Tibial nerve (tissue), 4 donors: ENCODE measurements around the gene MSH5. TPM values are rescaled to one million over a fixed set of nuclear protein-coding genes. Genes with fewer than 3 reads are reported as not detected.

ENCODE experiments used
- DNase-seq, 2 donors: peaks; one replicate each; pipeline ENCODE4 v3.0.0-alpha.2; 2019; ENCODE audit warnings: low spot score in 2 of 2
- H3K27ac ChIP-seq, 4 donors: fragments of 200-600 bp; sonication (generic) in 3 of 4; one replicate each; pipeline ENCODE4 v1.5.1; 2017 to 2019; ENCODE audit warnings: mild to moderate bottlenecking in 1 of 4
- H3K27me3 ChIP-seq, 2 donors: fragments of 200-600 bp; sonication (generic) in 1 of 2; one replicate each; pipeline versions ENCODE4 v1.5.1 to v1.6.0; 2017 to 2019
- H3K36me3 ChIP-seq, 3 donors: fragments of 200-600 bp; sonication (generic); one replicate each; pipeline ENCODE4 v1.5.1; 2018 to 2019
- H3K4me1 ChIP-seq, 4 donors: fragments of 200-600 bp; sonication (generic) in 3 of 4; one replicate each; pipeline ENCODE4 v1.5.1; 2017 to 2019
- H3K4me3 ChIP-seq, 4 donors: fragments of 200-600 bp; sonication (generic) in 3 of 4; one replicate each; pipeline ENCODE4 v1.5.1; 2017 to 2019; ENCODE audit warnings: mild to moderate bottlenecking in 1 of 4, moderate library complexity in 1 of 4
- H3K9me3 ChIP-seq, 4 donors: fragments of 200-600 bp; sonication (generic) in 3 of 4; one replicate each; pipeline ENCODE4 v1.5.1; 2017 to 2019
- EP300 ChIP-seq, 2 donors: sonication (generic); formaldehyde crosslinking; IDR thresholded peaks; one replicate each; pipeline ENCODE4 v1.6.1; 2017; ENCODE audit warnings: antibody characterized with exemption in 2 of 2, mild to moderate bottlenecking in 1 of 2
- POLR2A ChIP-seq, 2 donors: fragments of 450-650 bp; IDR thresholded peaks; one replicate each; pipeline ENCODE4 v1.6.1; 2017; ENCODE audit warnings: antibody characterized with exemption in 2 of 2, mild to moderate bottlenecking in 2 of 2, moderate library complexity in 2 of 2
- WGBS, 2 donors: methylation state at CpG; one replicate each; pipeline ENCODE4 v1.1.5; 2018; 5-methylcytosine and 5-hydroxymethylcytosine counted together
- total RNA-seq, 4 donors: library from RNA; depleted of rRNA; stranded (reverse); fragments of >200 nt; gene quantifications; one replicate each; pipeline ENCODE4 v1.1.0, GENCODE V29; 2016
- TF ChIP-seq, protein P1 (sequence below), 5 experiments: fragments of 200-600 bp in 3 of 5; fragments of 450-650 bp in 2 of 5; sonication (generic) in 3 of 5; IDR thresholded peaks; one replicate each; pipeline ENCODE4 v1.5.1; 2016 to 2019; ENCODE audit warnings: antibody characterized with exemption in 5 of 5, mild to moderate bottlenecking in 3 of 5, moderate library complexity in 2 of 5

Gene MSH5
- total RNA-seq, 4 donors from 2014 or later = 12.2 to 25.5 (median 18.4) TPM

DNA sequence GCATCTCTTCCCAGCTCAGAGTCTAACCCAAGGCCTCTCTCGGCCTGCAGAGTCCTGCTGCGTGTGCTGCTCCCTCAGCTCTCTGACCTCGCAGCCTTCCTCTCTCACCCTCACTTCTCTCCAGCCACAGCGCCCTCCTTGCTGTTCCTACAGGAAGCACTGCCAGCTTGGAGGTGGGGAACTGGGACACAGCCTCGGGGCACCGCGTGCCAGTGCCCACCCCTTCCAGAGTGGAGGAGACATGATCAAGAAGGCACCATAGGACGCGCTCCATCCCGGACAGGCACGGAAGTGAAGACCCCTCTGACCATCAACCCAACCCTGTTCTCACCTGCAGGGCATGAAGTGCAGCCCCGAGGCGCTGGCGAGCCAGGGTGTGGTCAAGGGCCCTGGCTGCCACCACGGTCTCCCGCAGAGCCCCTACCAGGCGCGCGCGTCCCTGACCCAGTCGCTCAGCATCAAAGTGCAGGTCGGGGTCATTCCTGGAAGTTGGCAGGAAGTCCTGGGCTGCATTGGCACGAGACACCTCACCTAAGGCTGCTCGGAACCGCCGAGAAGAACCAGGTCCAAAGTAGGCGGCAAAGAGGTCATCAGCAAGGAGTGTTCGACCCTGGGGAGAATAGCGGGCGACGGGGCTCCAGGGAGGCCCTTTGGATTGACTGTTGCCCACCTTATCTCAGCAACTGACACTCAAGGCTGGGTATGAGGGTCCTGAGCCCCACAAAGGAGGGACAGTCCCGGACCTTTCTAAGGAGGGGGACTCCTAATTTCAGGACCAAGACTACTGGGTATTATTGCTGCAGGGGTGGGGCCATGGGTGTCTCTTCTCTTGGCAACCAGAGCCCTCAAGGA is 36.1 kb downstream of the MSH5 start:
- Histone ChIP-seq H3K4me3 (no peak overlapping the region), H3K36me3 (peaks cover 0 to 32% (median 15%) of the 10 kb centered on the region in 3 donors), H3K27me3 (no peaks in the 10 kb centered on the region), H3K4me1 (peaks cover 0 to 10% (median 9%) of the 10 kb centered on the region in 4 donors), H3K9me3 (no peaks in the 10 kb centered on the region), H3K27ac (peak overlapping the region in 1 of 4 donors; percentile 32)
- no peak for DNase-seq
- 86 to 91% methylated on average over 25 to 31 of the region's 32 CpGs for WGBS, 2 donors
- TF ChIP-seq, protein P1, sequence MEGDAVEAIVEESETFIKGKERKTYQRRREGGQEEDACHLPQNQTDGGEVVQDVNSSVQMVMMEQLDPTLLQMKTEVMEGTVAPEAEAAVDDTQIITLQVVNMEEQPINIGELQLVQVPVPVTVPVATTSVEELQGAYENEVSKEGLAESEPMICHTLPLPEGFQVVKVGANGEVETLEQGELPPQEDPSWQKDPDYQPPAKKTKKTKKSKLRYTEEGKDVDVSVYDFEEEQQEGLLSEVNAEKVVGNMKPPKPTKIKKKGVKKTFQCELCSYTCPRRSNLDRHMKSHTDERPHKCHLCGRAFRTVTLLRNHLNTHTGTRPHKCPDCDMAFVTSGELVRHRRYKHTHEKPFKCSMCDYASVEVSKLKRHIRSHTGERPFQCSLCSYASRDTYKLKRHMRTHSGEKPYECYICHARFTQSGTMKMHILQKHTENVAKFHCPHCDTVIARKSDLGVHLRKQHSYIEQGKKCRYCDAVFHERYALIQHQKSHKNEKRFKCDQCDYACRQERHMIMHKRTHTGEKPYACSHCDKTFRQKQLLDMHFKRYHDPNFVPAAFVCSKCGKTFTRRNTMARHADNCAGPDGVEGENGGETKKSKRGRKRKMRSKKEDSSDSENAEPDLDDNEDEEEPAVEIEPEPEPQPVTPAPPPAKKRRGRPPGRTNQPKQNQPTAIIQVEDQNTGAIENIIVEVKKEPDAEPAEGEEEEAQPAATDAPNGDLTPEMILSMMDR (IDR thresholded peaks at IDR 0.05) = no peak
- TF ChIP-seq EP300 (IDR thresholded peaks at IDR 0.05) = no peak
- TF ChIP-seq POLR2A (IDR thresholded peaks at IDR 0.05) = no peak

DNA sequence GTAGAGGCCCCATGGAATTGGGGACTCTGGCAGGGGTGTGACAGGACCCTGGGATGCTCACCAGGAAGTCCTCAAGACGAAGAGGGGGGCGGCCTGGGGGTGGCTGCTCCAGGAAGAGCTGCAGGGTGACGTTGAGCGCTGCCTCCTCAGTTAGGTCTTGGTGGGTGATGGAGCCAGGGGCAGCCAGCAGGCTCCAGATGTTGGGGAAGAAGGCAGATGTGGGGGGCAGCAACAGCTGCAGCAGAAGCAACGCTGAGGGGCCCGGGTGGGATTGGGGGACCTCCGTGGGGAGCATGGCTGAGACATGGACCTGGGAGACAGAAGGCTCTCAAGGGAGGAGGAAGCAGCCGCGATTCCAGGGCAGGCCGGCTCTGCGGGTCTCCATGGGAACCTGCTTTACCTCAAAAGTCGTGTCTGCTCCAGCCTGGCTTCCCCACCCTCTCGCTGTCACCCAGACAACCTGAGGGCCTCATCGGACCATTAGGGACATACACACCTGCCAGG is 36.7 kb downstream of the MSH5 start:
- 46 to 52% methylated on average over 10 to 14 of the region's 14 CpGs for WGBS, 2 donors
- Histone ChIP-seq H3K4me3 (no peak overlapping the region), H3K9me3 (no peaks in the 10 kb centered on the region), H3K27me3 (no peaks in the 10 kb centered on the region), H3K4me1 (peaks cover 0 to 10% (median 9%) of the 10 kb centered on the region in 4 donors), H3K36me3 (peaks cover 0 to 39% (median 19%) of the 10 kb centered on the region in 3 donors), H3K27ac (peak overlapping the region in 2 of 4 donors; percentile 5 to 32)
- TF ChIP-seq, protein P1 (IDR thresholded peaks at IDR 0.05) = no peak
- TF ChIP-seq POLR2A (IDR thresholded peaks at IDR 0.05) (no peak), EP300 (IDR thresholded peaks at IDR 0.05) (no peak)
- DNase-seq = no peak

DNA sequence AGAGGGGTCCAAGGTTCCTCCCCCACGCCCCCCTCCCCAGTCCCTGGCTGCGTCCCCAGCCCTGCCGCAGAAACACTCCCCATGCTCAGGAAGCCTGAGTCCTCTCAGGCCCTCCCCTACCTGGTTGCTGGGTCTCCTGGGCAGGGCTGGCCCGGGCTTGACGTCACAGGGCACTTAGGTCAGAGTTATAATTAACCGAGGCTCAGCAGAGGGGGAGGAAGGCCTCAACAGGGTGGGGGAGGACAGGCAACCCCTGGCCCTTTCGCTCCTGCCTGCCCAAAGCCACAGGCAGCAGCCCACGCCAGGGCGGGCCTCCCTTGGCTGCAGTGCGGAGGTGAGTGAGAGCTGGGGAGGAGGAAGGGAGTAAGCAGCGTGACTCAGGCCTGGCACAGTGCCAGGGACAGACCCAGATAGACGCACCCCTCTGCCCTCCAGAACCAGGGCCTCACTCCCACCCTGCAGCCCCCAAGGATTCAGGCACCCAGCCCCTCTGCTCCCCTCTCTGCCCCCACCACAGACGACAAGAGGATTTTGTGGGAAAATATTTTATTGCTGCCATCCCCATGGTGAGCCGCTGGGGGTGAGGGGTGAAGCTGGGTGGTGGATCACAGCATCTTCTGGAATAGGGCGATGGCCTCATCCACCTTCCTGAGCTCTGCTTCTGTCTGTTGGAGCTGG is 37.3 kb downstream of the MSH5 start, which contains the start of gene VWA7:
Gene VWA7, minus strand, starts transcription at position 340 of the 678 bp plus-strand sequence. CDS start 549 bp downstream, outside the sequence.
- no peak within 1 kb of the TSS for H3K4me3 ChIP-seq
- TF ChIP-seq, protein P1 (IDR thresholded peaks at IDR 0.05) = no peak
- TF ChIP-seq EP300 (IDR thresholded peaks at IDR 0.05) (no peak), POLR2A (IDR thresholded peaks at IDR 0.05) (no peak)
- peaks cover 0 to 10% (median 9%) of the 10 kb centered on the region in 4 donors for H3K4me1 ChIP-seq
- DNase-seq = no peak
- 13 to 16% methylated on average over 14 to 15 of the region's 15 CpGs for WGBS, 2 donors
- no peaks in the 10 kb centered on the region for H3K9me3 ChIP-seq
- H3K27me3 ChIP-seq = no peaks in the 10 kb centered on the region
- peak within 1 kb of the TSS in 2 of 4 donors; percentile 5 to 32 for H3K27ac ChIP-seq
- H3K36me3 ChIP-seq = peaks cover 0 to 45% (median 20%) of the 10 kb centered on the region in 3 donors

DNA sequence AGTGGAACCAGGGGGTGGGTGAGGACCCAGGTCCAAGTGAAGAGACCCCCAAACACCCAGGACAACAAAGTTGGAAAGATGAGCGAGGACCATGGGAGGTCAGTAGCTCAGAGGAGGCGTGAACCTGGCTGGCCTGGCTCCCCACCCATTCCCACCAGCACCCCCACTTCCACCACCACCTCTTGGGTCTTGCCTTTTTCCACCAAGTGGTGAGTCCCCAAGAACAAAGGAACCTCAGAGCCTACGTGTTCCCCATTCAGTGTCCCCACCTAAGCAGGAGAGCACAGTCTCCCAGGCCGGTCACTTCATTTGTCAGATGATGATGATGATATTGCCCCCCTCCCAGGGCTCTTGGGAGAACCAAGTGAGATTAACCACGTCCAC is 37.9 kb downstream of the MSH5 start:
- H3K36me3 ChIP-seq = peaks cover 0 to 50% (median 20%) of the 10 kb centered on the region in 3 donors
- TF ChIP-seq, protein P1 (IDR thresholded peaks at IDR 0.05) = no peak
- no peak for TF ChIP-seq POLR2A (IDR thresholded peaks at IDR 0.05)
- no peak for TF ChIP-seq EP300 (IDR thresholded peaks at IDR 0.05)
- H3K27ac ChIP-seq = peak overlapping the region in 2 of 4 donors; percentile 5 to 32
- H3K4me1 ChIP-seq = peaks cover 0 to 10% (median 9%) of the 10 kb centered on the region in 4 donors
- no peaks in the 10 kb centered on the region for H3K9me3 ChIP-seq
- no peak overlapping the region for H3K4me3 ChIP-seq
- no peak for DNase-seq
- WGBS, 2 donors = 78 to 82% methylated on average over 5 of the region's 5 CpGs
- H3K27me3 ChIP-seq = no peaks in the 10 kb centered on the region
